ENCODE results near the gene CCND1.

DNA sequence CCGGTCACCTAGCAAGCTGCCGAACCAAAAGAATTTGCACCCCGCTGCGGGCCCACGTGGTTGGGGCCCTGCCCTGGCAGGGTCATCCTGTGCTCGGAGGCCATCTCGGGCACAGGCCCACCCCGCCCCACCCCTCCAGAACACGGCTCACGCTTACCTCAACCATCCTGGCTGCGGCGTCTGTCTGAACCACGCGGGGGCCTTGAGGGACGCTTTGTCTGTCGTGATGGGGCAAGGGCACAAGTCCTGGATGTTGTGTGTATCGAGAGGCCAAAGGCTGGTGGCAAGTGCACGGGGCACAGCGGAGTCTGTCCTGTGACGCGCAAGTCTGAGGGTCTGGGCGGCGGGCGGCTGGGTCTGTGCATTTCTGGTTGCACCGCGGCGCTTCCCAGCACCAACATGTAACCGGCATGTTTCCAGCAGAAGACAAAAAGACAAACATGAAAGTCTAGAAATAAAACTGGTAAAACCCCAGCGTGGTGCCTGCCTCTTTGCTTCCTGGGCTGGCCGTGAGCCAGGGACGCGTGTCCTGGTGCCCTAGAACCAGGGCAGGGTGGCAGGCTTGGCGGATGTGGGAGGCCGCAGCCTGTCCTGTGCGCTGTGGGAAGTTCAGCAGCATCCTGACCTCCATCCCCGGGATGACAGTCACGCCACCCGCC lies 13.2 kb downstream of the CCND1 start:
- TF ChIP-seq CTCF (IDR thresholded peaks at IDR 0.05) (no peak), POLR2A (IDR thresholded peaks at IDR 0.05) (no peak)
